SH-SY5Y (cell line): ENCODE results near the gene SUSD3.

Experiments
- GATA2 ChIP-seq: IDR thresholded peaks from 2 replicates; pipeline ENCODE4 v1.6.1; 2011; ENCODE audit warnings: mild to moderate bottlenecking, low read depth, low read length
- GATA3 ChIP-seq: IDR thresholded peaks from 2 replicates; pipeline ENCODE4 v1.6.1; 2011; ENCODE audit warnings: low read depth, mild to moderate bottlenecking, low read length, moderate library complexity

The SUSD3 gene

DNA sequence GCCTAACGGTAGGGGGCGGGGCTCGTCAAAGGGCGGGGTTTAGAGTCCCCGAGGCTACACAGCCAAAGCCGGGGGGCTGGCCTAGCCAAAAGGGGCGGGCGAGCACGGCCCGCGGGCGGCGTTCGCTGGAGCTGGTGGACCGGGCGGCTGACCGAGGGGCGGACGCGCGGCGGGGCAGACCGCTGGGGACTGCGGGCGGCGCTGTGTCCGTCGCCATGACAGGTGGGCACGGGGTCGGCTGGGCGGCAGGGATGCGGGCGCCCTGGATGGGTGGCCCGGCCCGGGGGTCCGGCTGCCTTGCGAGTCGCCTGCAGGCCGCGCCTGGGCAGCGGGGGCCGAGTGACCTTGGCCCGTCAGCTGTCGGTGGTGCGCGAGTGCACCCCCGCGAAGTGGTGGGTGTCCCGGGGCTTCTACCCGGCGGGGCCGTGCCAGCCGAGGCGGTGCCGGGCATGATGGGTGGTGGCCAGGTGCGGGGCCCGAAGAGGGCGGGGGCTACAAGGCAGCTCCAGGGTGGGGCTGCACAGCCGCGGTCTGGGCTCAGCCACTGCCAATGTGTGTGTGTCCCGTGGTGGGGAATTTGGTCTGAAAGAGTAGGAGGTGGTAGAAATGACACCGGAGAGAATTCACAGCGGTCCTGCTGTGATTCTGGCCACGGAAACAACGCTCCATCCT is 37.8 kb downstream of the SUSD3 start, which contains the start of gene CARD19:
Gene CARD19, plus strand, starts transcription at position 87 of the 672 bp plus-strand sequence. Its CDS starts 129 bp downstream, at position 216.
- TF ChIP-seq GATA2 (no peak), GATA3 (no peak)

DNA sequence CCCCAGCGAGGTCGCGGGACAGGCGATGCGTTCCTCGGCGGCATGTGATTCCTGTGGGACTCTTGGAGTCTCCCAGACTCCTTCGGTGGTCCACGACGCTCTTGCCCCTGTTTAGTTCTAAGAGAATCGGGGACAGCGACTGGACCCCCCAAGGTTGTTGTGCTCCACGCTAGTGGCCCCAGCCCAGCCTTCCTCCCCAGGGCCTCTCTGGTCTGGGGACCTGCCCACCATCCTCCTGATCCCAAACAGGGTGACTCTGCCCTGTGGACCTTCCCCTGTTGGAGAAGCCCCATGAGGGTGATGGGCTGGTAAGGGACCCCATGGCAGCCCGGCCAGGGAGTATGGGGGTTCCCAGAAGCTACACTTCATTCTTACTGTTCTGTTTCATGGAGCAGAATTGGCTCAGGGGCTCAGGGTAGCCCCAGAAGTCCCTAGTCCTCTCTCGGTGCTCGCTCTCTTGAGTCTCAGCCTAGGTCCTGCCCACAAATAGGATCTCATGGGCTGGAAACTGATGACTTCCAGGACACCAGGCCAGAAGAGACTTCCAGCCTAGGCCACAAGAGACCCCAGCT is 38.4 kb downstream of the SUSD3 start:
- TF ChIP-seq GATA3 (no peak), GATA2 (no peak)

DNA sequence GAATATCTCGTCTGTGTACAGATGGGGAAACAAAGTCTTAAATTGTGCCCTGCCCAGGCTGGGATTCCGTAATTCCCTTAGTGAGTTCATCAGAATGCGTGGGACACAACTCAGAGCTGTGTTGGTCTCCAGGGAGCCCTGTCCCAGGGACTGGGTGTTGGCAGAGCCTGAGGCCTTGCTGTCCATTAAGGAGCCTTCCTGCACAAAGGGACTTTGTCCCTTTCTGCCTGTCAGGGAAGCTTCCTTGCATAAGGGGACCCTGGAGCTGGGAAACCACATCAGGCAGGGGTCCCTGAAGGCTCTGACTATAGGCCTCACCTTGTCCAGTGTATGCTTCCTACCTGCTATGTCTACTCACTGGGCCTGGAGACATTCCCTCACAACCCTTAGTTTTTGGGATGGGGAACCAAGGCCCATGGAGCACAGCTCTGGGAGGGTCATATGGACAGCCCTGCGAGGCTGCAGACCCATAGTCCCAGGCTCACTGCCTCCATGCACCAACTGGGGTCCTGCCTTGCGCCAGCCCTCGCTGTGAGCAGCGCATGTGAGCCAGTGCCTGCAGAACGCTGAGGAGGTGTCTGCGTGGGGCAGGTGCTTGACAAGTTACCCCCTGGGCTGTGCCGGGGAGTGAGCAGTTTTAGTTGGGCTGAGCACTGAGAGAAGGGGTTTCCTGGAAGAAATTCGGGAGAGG is 39.2 kb downstream of the SUSD3 start:
- no peak for TF ChIP-seq GATA3
- no peak for TF ChIP-seq GATA2

DNA sequence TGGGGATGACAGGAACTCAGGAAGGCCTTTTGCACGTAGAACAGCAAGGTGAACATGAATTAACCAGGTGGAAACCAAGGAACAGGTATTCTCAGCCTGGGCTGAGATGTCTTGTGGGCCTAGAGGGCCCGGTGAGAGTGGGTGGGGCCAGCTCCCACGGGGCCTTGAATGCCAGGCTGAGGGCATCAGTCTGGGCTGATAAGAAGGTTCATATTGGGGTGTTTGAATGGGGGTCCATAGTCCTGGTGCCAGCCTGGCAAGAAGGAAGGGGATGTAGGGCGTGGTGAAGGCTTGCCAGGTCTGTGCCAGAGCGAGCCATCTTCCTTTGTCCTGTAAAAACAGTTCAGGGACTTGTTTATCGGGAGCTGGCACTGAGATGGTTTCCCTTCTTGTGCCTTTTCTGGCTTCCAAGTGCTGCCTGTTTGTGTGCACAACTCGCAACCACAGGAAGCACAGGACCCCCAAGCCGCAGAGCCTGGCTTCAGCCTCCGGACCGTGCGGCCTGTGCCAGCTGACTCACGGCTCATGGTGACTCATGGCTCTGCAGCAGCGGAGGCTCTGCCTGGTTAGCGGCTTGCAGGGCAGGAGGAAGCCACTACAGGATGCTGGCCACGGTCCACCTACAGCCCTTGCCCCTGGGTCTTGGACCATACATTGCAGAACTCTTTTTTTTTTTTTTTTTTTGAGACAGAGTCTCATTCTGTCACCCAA is 39.9 kb downstream of the SUSD3 start:
- TF ChIP-seq GATA2 (no peak), GATA3 (no peak)

DNA sequence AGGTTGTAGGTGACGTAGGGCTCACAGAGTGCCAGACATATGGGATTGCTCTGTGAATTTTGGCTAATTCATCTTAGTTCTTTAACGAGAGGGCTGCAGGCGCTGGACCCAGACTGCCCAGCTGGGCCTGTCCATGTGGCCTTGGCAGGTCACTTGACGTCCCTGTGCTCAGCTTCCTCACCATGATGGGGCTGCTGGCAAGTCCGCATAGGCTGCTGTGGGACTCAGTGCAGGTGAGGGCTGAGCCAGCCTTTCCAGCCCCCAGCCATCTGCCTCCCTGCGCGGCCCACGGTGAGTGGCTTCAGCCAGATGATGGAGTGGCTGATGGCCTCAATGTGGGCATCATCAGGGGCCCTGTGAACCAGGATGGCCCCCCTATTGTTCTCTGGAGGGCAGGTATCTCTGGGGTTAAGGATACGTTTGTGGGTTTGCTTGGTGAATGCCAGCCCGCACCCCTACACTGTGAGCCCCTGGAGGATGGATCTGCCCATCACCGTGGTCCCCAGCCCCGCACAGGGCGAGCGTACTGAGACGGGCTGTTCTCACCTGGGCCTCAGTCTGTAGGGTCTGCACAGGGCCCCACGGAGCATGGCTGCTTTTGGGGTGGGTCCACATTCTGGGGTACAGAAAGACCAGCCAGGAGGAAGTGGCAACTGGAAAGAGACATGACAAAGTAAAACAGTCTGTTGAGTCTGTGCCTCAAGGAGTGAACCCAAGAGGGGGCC is 41.2 kb downstream of the SUSD3 start:
- TF ChIP-seq GATA2 (no peak), GATA3 (no peak)

DNA sequence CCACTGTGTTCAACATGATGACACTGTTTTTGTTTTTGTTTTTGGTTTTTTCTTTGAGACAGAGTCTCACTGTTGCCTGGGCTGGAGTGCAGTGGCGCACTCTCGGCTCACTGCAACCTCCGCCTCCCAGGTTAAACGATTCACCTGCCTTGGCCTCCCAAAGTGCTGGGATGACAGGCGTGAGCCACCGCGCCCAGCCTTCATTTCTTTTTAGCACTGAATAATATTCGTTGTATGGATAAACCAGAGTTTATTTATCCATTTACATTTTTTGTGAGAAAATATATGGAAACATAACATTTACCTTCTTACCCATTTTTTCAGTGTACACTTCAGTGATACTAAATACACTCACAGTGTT is 41.8 kb downstream of the SUSD3 start:
- no peak for TF ChIP-seq GATA2

DNA sequence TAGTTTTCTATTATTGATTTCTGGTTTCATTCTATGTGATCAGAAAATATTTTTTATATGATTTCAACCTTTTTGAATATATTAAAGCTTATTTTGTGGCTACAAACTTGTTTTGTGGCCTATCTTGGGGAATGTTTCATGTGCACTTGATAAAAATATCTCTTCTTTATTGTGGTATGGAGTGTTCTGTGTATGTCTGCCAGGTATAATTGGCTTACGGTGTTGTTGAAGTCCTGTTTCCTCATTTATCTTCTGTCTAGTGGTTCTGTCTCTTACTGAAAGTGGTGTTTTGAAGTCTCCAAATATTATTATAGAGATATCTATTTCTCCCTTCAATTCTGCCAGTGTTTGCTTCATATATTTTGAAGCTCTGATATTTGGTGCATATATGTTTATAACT is 47.1 kb downstream of the SUSD3 start:
- TF ChIP-seq GATA2 (no peak), GATA3 (no peak)

DNA sequence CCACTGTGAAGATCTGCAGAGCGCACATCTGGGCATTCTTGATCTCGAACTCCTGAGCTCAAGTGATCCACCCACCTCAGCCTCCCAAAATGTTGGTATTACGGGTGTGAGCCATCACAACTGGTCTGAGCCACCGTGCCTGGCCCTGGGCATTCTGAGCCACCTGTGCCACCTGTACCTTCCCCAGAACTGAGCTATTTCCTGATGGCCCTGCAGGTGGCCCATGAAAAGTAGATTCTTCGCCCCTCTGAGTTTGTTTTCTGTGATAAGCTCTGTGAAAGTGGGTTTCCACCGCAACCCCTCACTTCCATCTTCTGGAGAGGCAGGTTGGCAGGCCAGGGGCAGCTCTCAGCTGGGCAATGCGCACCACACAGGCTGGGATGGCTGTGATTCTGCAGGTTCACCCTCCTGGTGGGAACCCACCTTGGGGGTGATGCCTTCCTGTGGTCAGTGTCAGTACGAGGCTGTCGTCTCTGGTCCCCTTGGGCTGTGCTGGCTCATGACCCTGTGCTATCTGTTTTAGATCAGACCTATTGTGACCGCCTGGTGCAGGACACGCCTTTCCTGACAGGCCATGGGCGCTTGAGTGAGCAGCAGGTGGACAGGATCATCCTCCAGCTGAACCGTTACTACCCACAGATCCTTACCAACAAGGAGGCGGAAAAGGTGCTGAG is 48.8 kb downstream of the SUSD3 start:
- TF ChIP-seq GATA2 (no peak), GATA3 (no peak)

DNA sequence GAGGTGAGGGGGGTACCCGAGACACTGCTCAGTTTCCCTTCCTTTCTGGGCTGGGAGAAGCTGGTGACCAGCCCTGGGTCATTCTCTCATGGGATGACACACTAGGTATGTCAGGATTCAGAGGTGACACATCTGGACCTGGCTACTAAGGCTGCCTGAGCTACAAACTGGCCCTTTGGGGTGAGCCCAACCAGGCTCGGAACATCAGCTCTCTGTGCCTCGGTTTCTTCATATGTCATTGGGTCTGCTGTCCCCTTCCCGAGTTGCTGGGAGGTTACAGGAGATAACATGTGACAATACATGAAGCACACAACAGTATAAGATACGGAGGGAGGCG is 49.3 kb downstream of the SUSD3 start:
- no peak for TF ChIP-seq GATA2
- TF ChIP-seq GATA3 = no peak

DNA sequence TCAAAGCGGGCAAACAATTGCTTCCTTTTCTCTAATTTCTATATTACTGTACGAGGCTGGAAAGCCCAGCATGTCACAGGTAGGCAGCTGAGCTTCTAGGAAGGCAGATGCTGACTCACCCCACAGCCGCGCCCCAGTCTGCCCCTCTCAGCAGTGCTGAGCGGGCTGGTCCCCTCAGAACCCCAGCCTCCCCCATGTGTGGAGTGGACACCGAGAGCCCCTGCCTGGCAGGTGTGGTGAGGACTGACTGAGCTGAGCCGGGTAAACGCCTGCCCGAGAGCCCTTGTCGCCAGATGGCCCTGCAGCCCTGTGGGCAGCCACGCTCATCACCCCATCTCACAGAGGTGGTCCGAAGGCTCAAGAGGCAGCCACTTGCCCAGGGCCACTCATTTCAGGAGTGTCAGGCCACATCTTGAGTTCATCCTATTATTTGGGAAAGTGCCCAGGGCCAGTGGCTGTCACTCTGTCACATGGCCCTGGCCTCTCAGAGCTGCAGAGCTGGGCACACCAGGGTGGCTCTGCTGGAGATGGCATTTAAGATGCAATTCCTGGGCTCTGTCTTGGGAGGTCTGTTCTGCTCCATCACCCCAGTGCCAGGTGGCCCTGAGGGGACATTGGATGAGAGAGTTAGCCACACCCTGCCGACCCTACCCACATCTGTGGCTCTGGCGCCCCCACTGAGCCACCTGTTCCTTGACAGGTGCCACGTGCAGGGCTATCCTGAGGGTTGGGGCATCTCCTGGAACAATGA is 50.0 kb downstream of the SUSD3 start:
- TF ChIP-seq GATA2 = no peak
- no peak for TF ChIP-seq GATA3

DNA sequence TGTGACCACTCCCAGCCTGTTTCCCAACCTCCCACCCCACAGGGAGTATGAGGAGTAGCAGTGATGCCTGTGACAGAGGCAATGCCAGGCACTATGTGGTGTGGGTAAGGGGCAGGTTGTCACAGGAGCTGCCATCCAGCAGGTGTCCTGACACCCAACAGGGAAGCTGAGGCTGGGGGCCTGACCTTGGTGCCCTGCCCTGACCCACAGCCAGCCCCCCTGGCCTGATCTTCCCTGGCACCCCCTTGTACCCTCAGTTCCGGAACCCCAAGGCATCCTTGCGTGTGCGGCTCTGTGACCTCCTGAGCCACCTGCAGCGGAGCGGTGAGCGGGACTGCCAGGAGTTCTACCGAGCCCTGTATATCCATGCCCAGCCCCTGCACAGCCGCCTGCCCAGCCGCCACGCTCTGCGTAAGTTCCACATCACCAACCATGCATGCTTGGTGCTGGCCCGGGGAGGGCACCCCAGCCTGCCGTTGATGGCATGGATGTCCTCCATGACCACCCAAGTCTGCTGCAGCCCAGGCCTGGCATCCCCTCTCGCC is 51.9 kb downstream of the SUSD3 start:
- TF ChIP-seq GATA2 (no peak), GATA3 (no peak)

DNA sequence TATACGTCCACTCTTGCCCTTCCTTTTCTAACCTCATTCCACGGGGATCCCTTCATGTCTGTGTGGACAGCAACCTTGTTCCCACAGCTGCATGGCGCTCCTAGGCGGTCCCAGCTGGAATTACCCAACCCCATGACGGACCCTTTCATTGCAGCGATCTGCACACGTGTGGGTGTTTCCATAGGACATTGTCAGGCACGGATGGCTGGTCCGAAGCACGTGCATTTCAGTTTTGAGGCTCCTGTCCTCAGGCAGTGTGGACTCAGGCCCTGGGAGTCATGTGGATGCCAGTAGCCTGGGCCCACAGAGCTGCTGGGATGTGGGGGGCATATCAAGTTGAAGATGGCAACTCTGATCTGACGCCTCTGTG is 52.5 kb downstream of the SUSD3 start:
- no peak for TF ChIP-seq GATA2
- TF ChIP-seq GATA3 = no peak

DNA sequence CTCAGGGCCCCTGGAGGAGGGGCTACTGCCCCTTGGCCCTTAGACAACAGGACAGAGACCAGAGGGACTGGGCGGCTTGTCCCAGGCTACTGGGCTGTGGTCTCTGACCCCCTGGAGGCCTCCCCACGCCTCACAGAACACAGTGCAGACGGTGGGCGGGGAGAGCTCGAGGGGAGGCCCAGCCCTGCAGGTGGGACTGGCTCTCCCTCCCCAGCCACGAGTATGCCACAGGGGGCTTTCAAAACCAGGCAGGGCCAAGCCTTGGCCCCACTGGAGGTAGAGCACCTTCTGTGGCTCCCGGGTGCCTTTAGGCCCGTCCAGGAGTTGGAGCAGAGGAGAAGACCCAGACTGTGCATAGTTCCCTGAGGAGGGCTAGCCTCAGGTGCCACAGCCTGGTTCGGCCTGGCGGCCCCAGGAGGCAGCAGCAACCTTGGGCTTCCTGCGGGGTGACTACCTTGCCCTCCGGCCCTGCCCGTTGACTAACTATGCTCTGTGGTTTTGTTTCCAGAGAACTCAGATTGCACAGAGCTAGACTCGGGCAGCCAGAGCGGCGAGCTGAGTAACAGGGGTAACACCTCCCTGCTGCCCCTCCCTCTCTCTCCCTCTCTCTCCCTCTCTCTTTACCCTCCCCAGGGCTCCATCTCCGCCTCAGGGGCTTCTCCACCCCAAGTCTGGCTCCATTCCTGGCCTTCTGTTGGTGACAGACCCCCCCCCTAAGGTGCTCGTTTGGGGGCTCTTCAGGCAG is 53.0 kb downstream of the SUSD3 start:
- TF ChIP-seq GATA2 (no peak), GATA3 (no peak)
